OCI-LY3 (cell line): ENCODE results near the gene SARDH.

ENCODE experiments used
- H2AFZ ChIP-seq: fragments of 200-600, 300-600 bp; shearing (Covaris generic); 2 replicates; pipeline ENCODE4 v1.6.0; 2014; ENCODE audit warnings: antibody characterized with exemption, low read depth, low read length
- H3K27ac ChIP-seq: fragments of 200-600, 300-600 bp; sonication (generic); 2 replicates; pipeline ENCODE4 v1.5.1; 2014; ENCODE audit warnings: mild to moderate bottlenecking, low read length, moderate library complexity, mixed read lengths
- H3K27me3 ChIP-seq: fragments of 200-600, 300-600 bp; sonication (generic); 2 replicates; pipeline ENCODE4 v1.6.1; 2014; ENCODE audit warnings: low read depth, low read length, mixed read lengths
- H3K36me3 ChIP-seq: fragments of 200-600, 300-600 bp; sonication (generic); replicated peaks from 2 replicates; pipeline ENCODE3; 2014; ENCODE audit warnings: low read depth, low read length, mixed read lengths
- H3K4me1 ChIP-seq: fragments of 300-600, 200-600 bp; sonication (generic); 2 replicates; pipeline ENCODE4 v1.6.1; 2014; ENCODE audit warnings: low read length, mixed read lengths
- H3K4me2 ChIP-seq: fragments of 200-600, 300-600 bp; sonication (generic); 2 replicates; pipeline ENCODE4 v1.6.1; 2014; ENCODE audit warnings: low read length, mixed read lengths
- H3K4me3 ChIP-seq: fragments of 300-600, 200-600 bp; sonication (generic); 2 replicates; pipeline ENCODE4 v1.5.1; 2014; ENCODE audit warnings: antibody characterized with exemption, mild to moderate bottlenecking, low read length, moderate library complexity
- H3K79me2 ChIP-seq: fragments of 300-600, 200-600 bp; shearing (Covaris generic); 2 replicates; pipeline ENCODE4 v1.6.1; 2014; ENCODE audit warnings: mild to moderate bottlenecking, low read length, mixed read lengths
- H3K9ac ChIP-seq: fragments of 300-600, 200-600 bp; shearing (Covaris generic); 2 replicates; pipeline ENCODE4 v1.6.0; 2014; ENCODE audit warnings: mild to moderate bottlenecking, low read length, moderate library complexity
- H3K9me3 ChIP-seq: fragments of 200-600, 300-600 bp; shearing (Covaris generic); 2 replicates; pipeline ENCODE4 v1.6.1; 2014; ENCODE audit warnings: low read length, mixed read lengths; ENCODE audit not compliant: insufficient read depth
- H4K20me1 ChIP-seq: fragments of 200-600, 300-600 bp; sonication (generic); 2 replicates; pipeline ENCODE4 v1.6.1; 2016; ENCODE audit warnings: low read length, mixed read lengths; ENCODE audit not compliant: insufficient read depth
- EZH2phosphoT487 ChIP-seq: fragments of 200-600 bp; shearing (Covaris generic); IDR thresholded peaks from 2 replicates; pipeline ENCODE4 v1.6.1; 2018; ENCODE audit warnings: antibody characterized with exemption, mixed run types, low read depth
- TF ChIP-seq, protein P1 (sequence below): fragments of 200-600, 300-600 bp; sonication (generic); IDR thresholded peaks from 2 replicates; pipeline ENCODE4 v1.5.1; 2014; ENCODE audit warnings: antibody characterized with exemption, low read length, low read depth

Gene SARDH

DNA sequence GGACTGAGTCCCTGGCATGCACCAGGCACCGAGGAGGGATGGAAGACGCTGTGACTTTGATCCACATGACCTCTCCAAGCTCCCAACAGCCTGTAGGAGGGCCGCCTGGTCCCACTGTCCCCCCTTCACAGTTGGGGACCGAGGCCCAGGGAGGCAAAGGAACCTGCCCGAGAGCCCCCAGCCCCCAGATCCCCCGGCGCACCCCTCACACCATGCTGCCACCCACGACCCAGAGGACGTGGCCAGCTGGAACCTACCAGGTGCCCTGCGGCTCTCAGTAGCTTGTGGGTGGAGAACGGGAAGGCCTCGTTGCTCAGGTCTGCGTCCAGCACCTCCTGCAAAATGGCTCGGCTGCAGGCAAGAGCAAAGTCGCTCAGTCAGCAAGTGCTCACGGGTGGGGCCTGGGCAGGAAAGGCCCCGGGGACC, 53.2 kb downstream of the SARDH start:
- Histone ChIP-seq H3K79me2 (no peaks in the 10 kb centered on the region), H3K4me2 (no peak overlapping the region), H3K27ac (no peak overlapping the region), H3K9me3 (no peaks in the 10 kb centered on the region), H3K27me3 (no peaks in the 10 kb centered on the region; the same call in 1 of the 2 replicates), H3K9ac (no peak overlapping the region), H3K4me3 (no peak overlapping the region), H3K36me3 (no peaks in the 10 kb centered on the region), H4K20me1 (no peaks in the 10 kb centered on the region), H2AFZ (no peak overlapping the region), H3K4me1 (no peaks in the 10 kb centered on the region)
- no peak for TF ChIP-seq EZH2phosphoT487

DNA sequence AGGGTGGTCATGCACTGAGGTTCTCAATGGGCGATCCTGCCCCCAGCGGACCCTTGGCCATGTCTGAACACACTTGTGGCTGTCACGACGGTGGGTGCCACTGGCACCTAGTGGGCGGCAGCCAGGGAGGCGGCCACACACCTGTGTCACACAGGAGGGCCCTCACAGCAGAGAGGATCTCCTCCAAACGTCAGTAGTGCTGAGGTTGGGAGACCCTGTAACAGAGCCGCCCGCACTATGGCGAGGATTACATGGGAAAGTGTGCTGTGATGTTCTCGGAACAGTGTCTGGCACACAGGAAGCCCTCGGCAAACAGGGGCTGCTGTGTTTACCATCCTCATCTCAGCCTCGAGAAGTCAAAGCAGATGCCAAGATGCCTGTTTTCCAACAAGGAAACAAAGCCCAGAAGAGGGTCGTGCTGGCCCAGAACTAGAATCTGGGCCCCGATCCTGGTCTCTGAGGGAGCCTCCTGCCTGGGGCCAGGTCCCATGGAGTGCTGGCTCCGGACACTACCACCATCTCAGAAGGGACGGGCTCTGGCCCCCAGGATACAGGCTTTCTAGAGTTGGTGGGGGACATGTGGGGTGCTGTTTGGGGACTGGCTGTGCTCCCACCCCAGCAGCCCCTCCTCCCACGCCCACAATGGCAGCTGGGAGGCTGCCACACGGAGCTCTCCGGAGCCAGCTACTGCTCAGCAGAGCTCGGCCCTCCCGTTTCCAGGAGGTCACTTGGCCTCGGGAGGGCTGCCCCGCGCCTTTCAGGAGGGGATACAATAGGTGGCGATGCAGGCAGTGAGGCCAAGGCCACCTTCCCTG, 53.8 kb downstream of the SARDH start:
- no peaks in the 10 kb centered on the region for H4K20me1 ChIP-seq
- H3K79me2 ChIP-seq = no peaks in the 10 kb centered on the region
- TF ChIP-seq, protein P1, sequence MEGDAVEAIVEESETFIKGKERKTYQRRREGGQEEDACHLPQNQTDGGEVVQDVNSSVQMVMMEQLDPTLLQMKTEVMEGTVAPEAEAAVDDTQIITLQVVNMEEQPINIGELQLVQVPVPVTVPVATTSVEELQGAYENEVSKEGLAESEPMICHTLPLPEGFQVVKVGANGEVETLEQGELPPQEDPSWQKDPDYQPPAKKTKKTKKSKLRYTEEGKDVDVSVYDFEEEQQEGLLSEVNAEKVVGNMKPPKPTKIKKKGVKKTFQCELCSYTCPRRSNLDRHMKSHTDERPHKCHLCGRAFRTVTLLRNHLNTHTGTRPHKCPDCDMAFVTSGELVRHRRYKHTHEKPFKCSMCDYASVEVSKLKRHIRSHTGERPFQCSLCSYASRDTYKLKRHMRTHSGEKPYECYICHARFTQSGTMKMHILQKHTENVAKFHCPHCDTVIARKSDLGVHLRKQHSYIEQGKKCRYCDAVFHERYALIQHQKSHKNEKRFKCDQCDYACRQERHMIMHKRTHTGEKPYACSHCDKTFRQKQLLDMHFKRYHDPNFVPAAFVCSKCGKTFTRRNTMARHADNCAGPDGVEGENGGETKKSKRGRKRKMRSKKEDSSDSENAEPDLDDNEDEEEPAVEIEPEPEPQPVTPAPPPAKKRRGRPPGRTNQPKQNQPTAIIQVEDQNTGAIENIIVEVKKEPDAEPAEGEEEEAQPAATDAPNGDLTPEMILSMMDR = no peak
- no peak for TF ChIP-seq EZH2phosphoT487
- H3K36me3 ChIP-seq = no peaks in the 10 kb centered on the region
- no peaks in the 10 kb centered on the region for H3K9me3 ChIP-seq
- H3K4me3 ChIP-seq = no peak overlapping the region
- no peaks in the 10 kb centered on the region for H3K4me1 ChIP-seq
- H3K27me3 ChIP-seq = no peaks in the 10 kb centered on the region; the same call in 1 of the 2 replicates
- no peak overlapping the region for H2AFZ ChIP-seq
- H3K4me2 ChIP-seq = no peak overlapping the region
- H3K27ac ChIP-seq = no peak overlapping the region
- H3K9ac ChIP-seq = no peak overlapping the region

DNA sequence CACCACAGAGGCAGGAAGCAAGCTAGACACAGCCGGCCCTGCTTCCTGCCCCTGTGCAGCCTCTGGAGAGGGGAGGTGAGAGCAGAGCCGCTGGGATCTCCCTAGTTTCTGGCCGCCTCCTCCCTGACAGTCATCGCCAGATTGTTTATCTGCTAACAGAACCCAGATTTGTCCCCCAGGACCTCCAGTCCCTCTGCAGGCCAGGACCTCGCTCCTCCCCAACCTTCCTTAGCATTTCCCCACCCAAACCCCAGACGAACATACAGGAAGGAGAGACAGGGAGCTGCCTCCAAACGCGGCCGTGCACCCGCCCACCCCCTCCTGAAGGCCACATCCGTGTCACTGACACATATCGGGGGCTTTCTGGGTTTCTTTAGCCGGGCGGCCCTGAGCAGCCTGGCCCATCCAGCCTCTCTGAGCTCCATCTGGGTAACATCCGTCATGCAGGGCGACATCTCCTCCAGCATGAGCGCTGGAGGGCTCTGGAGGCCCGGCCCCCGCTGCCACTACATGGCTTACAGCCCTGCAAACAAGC, 54.5 kb downstream of the SARDH start:
- no peaks in the 10 kb centered on the region for H3K4me1 ChIP-seq
- no peaks in the 10 kb centered on the region for H3K36me3 ChIP-seq
- no peak overlapping the region for H3K4me2 ChIP-seq
- H3K4me3 ChIP-seq = no peak overlapping the region
- no peak for TF ChIP-seq EZH2phosphoT487
- TF ChIP-seq, protein P1 = no peak
- no peak overlapping the region for H2AFZ ChIP-seq
- no peaks in the 10 kb centered on the region for H3K79me2 ChIP-seq
- H3K27me3 ChIP-seq = no peaks in the 10 kb centered on the region; the same call in 1 of the 2 replicates
- H3K9ac ChIP-seq = no peak overlapping the region
- no peak overlapping the region for H3K27ac ChIP-seq
- H3K9me3 ChIP-seq = no peaks in the 10 kb centered on the region
- no peaks in the 10 kb centered on the region for H4K20me1 ChIP-seq

DNA sequence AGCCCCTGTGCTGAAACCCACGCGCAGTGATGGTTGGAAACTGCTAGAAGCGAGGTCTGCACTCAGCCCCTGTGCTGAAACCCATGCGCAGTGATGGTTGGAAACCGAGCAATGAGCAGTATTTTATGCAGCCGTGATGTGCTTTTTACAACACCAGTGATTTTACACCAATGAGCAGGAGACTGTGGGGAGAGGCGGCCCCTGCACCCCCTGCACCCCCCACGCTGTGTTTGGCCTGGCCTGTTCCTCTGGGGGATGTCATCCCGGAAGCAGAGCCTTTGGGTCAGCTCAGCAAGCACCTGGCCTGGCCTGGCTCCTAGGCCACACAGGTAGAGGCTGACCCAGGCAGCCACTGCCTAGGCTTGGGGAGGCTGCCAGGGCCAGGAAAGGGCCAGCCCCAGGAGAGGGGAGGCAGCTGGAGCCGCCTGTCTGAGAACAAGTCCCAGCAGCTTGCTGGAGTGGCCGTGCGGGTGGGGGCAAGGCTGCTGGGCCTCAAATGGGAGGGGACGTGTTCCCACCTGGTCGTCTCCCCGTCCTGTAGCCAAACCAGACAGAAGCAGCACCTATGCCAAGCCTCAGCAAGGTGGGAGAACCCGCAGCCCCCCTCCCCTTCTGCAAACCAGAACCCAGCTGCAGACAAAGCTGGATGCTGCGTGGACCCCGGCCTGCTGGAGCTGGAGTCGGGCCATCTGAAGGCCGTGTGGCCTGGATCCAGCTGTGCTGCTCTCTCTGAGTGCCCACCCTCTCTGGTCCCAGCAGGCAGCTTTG, 55.1 kb downstream of the SARDH start:
- H3K4me2 ChIP-seq = no peak overlapping the region
- H3K9me3 ChIP-seq = no peaks in the 10 kb centered on the region
- H3K79me2 ChIP-seq = no peaks in the 10 kb centered on the region
- no peaks in the 10 kb centered on the region for H4K20me1 ChIP-seq
- H3K27me3 ChIP-seq = no peaks in the 10 kb centered on the region
- no peak overlapping the region for H3K9ac ChIP-seq
- no peaks in the 10 kb centered on the region for H3K4me1 ChIP-seq
- no peak overlapping the region for H3K4me3 ChIP-seq
- no peaks in the 10 kb centered on the region for H3K36me3 ChIP-seq
- no peak overlapping the region for H2AFZ ChIP-seq
- TF ChIP-seq, protein P1 = no peak
- H3K27ac ChIP-seq = no peak overlapping the region
